LHCN-M2 (cell line): ENCODE results near the gene PRSS21. TPM values are rescaled to one million over a fixed set of nuclear protein-coding genes. Genes with fewer than 3 reads are reported as not detected.

Experiments used
- DNase-seq: peaks from one replicate; pipeline ENCODE4 v3.0.0-alpha.2; 2012; ENCODE audit warnings: low read depth
- polyA plus RNA-seq: library from polyadenylated mRNA; unstranded; fragments of >200 nt; gene quantifications from one replicate; pipeline ENCODE4 v1.2.1, GENCODE V29; 2012; ENCODE audit warnings: missing spikeins
- total RNA-seq: library from RNA; depleted of rRNA; stranded (reverse); fragments of >200 nt; gene quantifications from 2 replicates; pipeline ENCODE4 v1.2.3, GENCODE V29; 2014; rRNA removed

The PRSS21 gene, protein sequence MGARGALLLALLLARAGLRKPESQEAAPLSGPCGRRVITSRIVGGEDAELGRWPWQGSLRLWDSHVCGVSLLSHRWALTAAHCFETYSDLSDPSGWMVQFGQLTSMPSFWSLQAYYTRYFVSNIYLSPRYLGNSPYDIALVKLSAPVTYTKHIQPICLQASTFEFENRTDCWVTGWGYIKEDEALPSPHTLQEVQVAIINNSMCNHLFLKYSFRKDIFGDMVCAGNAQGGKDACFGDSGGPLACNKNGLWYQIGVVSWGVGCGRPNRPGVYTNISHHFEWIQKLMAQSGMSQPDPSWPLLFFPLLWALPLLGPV
- total RNA-seq, result not detected in 2 replicates
- polyA plus RNA-seq, result not detected

DNA sequence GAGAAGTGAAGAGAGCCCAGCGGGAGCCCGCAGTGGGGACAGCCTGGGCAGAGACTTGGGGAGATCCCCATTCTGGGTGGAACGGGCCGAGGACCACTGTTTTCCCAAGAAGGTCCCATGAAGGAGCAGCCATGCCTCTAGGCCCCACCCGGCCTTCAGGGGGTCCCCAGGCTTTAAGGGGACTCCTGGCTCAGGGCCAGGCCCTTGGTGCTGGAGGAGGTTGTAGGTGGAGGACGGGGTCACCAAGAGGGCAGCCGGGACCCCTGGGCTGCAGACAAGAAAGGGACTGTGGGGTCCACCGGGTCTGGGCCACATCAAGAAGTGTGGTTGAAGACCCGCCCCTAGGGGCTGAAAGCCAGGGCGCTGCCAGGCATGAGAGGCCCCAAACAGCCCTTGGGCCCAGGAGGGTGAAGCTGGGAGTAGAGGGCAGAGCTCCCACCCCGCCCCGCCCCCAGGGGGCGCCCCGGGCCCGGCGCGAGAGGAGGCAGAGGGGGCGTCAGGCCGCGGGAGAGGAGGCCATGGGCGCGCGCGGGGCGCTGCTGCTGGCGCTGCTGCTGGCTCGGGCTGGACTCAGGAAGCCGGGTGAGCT is at the start of gene PRSS21:
PRSS21 (plus strand) TSS at position 487 of the 589 bp plus-strand sequence; CDS start at position 519, 32 bp downstream.
- no peak for DNase-seq

DNA sequence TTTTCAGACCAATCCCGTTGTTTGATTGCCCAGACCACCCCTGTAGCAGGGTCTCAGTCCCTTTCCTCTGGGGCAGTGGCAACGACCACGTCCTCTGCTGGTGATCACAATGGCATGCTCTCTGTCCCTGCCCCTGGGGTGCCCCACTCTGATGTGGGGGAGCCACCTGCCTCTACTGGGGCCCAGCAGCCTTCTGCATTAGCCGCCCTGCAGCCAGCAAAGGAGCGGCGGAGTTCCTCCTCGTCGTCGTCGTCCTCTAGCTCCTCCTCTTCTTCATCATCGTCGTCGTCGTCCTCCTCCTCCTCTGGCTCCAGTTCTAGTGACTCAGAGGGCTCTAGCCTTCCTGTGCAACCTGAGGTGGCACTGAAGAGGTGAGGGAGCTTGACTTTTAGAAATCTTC is 49.1 kb upstream of the PRSS21 start:
- DNase-seq, result peak; percentile 25

DNA sequence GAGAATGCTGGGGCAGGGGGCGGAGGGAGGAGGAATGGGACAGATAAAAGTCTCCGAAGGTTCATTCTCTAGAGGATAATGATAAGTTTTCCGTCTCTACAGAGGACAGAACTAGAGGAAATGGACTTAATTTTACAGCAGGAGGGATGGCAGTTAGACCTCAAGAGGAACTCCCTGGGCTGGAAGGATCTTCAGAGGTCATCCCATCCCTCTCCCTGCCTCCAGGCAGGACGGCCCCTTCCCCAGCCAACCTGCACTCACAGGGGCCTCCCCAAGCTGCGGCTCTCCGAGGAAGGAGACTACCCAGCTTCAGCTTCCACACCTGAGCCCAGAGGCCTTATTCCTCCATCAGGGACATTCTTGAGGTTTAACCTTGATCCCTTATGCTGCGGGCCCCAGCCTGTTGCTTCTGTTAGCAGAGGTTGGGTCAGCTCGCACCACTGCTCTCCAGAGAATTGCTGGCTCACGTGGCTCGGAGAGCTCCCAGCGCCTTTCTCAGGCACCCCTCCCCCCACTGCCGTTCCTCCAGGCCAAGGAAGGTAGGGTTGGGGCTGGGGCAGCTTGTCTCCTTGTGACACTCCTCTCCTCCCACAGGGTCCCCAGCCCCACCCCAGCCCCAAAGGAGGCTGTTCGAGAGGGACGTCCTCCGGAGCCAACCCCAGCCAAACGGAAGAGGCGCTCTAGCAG is 48.5 kb upstream of the PRSS21 start:
- DNase-seq, result peak; percentile 62

DNA sequence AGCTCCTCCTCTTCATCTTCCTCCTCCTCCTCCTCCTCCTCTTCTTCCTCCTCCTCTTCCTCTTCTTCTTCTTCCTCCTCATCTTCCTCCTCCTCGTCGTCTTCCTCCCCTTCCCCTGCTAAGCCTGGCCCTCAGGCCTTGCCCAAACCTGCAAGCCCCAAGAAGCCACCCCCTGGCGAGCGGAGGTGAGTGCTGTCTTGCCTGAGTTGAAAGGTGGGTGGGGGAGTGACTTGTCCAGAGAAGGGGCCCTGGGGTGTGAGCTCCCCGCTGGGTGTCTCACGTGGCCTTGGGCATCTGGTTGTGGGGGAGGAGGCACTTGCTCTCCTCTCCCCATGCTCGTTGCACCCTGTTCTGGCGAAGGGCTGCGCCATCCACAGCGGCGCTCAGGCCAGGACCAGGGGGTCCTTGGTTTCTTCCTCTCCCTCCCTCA is 47.9 kb upstream of the PRSS21 start:
- no peak for DNase-seq

DNA sequence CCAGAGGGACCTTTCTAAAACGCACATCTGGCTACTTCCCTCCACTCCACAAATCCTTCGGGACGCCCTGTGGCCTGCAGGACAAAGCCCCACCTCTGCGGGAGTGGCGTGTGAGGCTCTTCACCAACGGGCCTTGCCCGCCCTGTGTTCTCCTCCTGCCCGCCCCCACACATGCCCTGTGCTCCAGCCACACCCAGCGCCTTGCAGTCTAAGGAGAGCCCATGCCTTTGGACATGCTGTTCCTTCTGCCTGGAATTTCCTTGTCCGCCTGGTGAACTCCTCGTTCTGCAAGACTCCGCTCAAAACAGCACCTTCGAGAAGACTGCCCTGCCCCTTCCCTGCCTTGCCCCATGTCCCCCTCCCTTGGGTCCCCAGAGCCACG is 47.4 kb upstream of the PRSS21 start:
- peak; percentile 92 for DNase-seq

DNA sequence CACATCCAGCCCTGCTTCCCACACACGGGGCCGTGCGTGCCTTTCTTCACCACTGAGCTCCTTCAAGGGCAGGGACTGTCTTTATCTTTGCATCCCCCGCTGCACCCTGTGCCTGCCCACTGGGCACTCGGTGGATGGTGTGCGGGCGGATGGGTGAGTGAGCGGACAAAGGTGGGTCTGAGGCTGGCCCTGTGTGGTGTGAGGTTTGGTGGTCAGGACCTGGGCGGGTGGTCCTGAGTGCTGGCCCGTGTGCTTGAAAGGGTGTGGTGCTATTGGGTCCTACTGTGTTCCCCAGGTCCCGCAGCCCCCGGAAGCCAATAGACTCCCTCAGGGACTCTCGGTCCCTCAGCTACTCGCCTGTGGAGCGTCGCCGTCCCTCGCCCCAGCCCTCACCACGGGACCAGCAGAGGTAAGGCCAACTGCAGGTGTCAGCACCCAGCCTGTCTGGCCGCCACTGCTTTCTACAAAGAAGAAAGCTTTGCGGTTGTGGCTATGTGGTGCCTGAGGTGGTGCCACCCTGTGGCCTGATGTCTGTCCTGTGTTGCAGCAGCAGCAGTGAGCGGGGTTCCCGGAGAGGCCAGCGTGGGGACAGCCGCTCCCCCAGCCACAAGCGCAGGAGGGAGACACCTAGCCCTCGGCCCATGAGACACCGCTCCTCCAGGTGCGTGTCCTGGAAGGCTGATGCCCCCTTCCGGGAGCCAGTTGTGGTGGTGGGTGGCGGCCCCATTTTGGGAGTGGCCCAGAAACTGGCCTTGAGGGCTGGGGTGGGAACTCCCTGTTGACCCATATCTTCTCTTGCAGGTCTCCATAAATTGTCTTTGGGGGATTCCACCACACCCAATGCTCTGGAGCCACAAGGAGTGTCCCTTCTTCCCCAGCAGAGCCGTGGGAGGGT is 46.7 kb upstream of the PRSS21 start:
- peak; percentile 24 for DNase-seq

DNA sequence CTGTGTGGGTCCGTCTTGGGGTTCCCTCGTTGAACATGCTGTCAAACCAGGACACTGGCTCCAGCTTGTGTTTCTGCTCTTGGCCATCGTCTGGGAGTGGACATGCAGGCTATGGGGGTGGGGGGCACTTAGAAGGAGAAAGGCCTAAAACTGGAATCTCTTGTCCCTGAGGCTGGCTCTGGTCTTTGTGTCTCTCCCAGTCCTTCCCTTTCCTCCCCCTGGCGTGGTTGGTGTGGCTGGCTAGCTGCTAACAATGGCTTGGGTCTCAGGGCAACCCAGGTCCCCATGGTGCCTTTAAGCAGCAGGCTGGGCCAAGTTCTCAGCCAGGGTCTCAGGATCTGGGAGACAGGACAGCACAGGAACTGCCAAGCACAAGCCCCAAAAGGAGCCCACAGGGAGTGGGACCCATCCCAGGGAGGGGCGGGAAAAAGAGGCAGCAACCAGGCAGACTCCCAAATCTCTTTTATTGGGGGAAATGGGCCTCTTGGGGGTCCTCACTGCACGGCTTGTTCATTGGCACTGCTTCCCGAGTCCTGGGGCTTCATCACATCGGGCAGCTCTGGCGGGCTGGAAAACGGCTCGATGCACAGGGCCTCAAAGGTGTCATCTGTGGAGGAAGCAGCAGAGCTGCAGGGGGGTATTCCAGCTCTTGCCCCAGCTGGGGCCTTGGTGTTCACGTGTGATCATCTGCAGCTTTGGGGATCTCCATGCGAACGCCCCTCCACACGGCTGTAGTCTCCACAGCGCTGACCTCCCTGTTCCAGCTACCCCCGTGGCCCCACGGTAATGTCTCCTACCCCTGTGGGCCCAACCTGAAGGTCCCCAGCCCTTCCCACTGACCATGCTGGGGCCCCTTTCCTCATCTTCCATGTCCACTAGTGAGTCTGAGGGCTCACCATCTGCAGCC is 45.3 kb upstream of the PRSS21 start:
- no peak for DNase-seq

DNA sequence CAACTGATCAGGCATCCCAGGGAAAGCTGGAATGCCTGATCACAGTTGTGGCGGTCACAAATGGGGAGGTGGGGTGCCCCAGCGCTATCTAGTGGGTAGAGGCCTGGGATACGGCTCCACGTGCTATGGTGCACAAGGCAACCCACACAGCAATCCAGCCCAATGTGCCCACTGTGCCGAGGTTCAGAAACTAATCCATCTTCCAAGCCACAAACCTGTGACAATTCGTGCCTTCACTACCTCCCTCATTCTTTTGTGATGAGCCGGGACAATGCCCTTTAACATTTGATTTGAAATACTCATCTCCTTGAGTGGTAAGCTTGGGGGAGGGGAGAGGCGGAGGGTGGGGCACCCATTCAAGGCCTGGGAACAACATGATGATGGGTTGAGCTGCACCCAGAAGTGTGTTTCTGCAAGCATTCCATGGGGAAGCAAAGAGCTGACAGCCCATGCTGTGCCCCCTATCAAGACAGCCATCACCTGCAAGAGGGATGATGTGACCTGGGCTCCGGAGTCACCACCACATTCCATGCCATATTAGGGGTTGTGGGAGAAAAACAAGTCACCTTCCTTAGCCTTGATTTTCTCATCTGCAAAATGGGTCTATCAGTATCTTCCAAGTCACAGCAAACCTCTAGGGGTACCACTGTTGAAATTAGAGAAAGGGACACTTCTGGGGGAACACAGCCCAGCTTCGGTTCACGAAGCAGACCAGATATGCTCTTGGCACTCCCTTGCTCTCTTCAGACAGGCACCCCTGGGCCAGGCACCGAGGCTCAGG is 43.7 kb upstream of the PRSS21 start:
- DNase-seq, result peak; percentile 79

DNA sequence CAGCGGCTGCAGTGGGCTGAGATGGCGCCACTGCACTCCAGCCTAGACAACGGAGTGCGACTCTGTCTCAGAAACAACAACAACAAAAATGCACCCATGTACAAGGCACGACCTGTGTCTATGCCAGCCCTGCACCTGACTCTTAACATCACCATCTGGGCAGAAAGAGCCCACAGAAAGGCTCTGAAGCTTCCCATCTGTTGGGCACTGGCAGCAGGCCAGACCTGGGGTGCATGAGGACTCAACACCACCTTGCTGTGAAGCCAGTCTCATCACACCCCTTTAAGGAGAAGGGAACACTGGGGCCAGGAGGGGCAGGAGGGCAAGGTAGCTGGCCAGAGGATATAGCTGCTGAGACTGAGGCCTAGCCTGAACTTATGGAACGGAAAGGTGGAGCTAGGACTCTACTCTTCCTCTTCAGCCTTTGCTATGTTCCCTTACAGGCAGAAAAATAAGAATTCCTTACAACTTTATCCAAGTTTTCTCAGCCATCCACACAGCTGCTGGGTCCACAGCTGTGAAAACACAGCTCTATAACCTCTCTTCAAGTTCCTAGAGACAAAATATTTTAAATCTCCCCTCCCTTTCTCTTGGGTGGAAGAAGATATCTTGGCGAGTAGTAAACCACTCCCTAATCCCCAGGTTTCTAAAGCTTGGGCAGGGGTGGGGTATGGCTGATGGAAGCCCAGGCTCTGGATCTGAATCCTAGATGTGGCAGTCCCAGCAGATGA is 42.7 kb upstream of the PRSS21 start:
- peak; percentile 80 for DNase-seq

DNA sequence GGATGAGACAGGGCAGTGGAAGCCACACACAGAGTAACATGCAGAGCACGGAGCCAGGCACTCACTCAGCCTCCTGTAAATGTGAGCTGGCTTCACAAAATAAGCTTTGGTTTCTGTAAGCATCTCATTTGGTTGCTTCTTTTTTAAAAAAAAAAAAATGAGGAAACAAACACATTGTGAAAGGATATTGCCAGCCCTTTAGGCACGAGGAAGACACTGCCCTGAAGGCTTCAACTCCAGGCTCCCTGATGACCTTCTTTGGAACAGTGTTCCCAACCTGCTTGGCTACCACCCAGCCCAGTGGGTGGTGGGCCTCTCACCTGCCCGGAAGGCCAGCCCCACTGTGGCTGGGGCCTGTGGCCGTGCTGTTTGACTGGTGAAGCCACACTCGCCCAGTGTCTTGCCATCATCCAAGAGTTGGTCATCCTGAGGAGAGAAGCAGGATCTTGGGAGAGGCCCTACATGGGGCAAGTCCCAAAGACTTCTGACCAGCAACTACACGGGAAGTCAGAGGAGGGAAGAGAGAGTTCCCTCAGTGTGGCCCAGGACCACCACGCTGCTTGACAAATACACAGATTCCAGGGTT is 41.8 kb upstream of the PRSS21 start:
- no peak for DNase-seq

DNA sequence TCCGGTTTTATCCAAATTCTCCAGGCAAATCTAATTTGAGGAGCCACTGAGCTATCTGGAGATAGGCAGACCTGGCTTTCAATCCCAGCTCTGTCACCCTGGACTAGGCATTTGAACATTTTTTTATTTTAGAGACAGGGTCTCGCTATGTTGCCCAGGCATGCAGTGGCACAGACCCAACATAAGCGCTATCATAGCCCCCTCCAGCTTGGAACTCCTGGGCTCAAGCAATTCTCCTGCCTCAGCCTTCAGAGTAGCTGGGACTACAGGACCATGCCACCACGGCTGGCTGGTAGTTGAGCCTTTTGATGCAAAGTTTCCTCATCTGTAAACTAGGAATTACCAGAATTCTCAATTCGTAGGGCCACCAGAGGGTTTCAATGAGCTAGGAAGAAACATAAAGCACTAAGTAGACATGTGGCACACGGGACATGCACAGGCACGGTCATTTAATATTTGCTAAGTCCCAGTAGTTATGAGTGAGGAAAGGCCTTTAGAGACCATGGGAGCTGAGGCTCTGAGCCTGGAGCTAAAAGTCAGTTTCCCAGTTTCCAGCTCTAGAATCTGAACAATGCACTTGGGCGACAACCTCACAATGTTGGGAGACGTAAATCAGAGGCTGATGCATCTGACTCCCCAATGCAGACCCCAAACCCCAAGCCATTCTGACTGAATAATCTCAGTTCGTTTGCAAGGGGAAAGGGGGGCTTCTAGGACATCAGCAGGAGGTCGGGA is 41.1 kb upstream of the PRSS21 start:
- no peak for DNase-seq

DNA sequence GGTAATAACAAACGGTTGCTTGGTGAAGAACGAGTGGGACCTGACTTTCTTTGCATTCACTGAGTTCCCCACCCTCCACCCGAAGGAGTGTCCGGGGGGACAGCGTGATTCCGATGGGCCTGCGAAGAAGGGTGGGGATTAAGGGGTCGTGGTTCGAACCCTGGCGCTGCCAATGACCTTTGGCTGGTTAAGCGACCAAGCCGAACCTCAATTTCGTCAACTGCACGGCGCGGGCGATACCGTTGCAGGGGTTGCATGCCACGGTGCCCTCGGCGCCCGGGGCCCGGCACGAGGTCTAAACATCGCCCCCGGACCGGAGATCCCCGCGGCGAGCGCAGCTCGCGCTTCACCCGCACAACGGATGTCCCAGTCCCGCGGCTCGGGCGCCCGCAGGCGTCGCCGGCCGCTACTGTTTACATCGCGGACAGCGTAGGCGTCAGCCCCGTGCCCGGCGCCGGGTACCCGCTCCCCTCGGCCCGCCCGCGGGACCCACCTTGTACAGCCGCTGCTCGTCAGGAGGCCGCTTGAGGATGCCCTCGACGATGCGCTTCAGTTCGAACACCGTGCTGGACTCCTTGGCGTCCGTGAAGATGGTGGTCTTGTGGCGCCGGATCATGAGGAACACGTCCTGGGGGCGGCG is 40.4 kb upstream of the PRSS21 start:
- no peak for DNase-seq

DNA sequence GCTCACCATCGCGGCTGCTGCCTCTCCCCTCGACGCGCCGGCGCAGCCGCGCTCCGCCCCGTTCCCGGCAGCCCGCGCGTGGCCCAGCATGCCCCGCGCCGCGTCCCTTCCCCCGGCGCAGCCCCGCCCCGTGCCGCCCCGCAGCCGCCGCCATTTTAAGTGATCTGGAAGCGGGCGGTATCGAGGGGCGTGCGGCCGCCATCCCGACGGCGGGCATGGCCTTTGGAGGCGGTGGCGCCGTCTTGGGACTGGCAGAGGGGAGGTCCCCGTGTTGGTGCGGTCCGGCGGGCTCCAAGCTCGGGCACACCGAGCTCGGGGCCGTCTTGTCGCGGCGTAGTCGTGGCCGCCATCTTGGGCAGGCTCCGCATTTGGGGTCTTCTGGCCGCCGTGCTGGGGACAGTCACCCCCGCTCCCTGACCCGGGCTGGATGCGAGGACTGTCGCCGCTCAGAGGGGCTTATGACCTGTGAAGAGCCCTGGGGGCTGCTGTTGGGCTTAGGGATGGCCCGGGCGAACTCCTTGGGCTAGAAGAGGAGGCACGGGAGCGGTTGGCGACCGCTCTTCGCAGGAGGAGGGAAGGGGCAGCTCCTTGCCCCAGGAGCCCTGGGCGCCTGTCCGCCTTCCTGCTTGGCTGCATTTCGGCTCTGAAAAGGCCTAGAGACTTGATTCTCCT is 39.7 kb upstream of the PRSS21 start, which contains the start of gene ELOB:
ELOB (minus strand) TSS at position 50 of the 672 bp plus-strand sequence; CDS start at position 9, 41 bp downstream.
- DNase-seq, result peak; percentile 80

DNA sequence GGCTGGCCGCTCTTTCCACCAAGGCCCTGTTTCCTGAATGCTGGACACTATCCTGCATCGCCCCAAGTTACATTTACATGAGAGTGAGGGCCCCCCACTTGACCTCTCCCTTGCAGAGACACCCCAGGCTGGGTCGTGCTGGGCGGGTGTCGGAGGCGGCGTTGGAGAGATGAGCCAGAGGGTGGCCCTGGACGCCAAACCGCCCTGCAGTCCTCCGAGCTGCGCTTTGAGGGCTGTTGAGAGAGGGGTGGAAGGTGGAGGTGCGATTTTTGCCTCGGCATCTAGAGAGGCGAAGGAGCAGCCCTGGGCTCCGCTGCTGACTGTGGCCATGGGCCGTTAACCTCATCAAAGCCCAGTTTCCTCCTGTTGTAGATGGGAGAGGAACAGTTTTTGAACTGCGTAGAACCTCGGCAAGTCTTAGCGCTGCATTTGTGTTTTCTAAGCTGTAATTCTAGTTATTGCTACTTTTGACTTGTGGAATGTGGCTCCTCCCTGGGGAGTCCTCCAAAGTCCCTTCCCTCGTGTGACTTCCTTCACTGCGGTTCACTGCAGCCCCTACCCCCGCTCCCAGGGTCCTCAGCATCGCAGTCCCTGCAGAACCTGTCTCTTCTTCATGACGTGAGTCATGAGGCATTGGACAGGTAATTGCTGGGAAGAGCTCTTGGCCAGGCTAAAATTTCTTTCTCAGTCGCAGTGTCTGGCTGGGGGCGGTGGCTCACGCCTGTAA is 39.0 kb upstream of the PRSS21 start:
- DNase-seq, result no peak

DNA sequence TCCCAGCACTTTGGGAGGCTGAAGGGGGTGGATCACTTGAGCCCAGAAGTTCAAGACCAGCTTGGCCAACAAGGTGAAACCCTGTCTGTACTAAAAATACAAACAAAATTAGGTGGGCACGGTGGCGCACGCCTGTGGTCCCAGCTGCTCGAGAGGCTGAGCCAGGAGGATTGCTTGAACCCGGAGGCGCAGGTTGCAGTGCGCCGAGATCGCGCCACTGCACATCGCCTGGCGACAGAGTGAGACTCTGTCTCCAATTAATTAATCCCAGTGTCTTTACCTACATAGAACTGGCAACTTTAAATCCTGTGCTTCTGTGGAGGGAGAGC is 38.4 kb upstream of the PRSS21 start:
- no peak for DNase-seq
